SK-N-SH treated with all-trans-retinoic acid at 6 μM for 48 hours (cell line): ENCODE measurements around the gene GPX4.

Source experiments
- BACH2 ChIP-seq: fragments of 250-450 bp; sonication (Bioruptor Pico); IDR thresholded peaks from 2 replicates; pipeline ENCODE4 v1.9.0; 2021; ENCODE audit warnings: mild to moderate bottlenecking, borderline replicate concordance
- CREB5 ChIP-seq: fragments of 250-450 bp; sonication (Bioruptor Pico); IDR thresholded peaks from 2 replicates; pipeline ENCODE4 v1.5.1; 2020; ENCODE audit warnings: low read depth, mild to moderate bottlenecking, moderate library complexity
- RARB ChIP-seq: fragments of 250-450 bp; sonication (Bioruptor Pico); IDR thresholded peaks from 2 replicates; pipeline ENCODE4 v1.8.0; 2021; ENCODE audit warnings: mild to moderate bottlenecking, moderate library complexity
- TCF4 ChIP-seq: fragments of 250-450 bp; sonication (Bioruptor Pico); IDR thresholded peaks from 2 replicates; pipeline ENCODE4 v1.8.0; 2021; ENCODE audit warnings: mild to moderate bottlenecking, moderate library complexity, borderline replicate concordance
- TOX ChIP-seq: fragments of 250-450 bp; sonication (Bioruptor Pico); IDR thresholded peaks from 2 replicates; pipeline ENCODE4 v1.8.0; 2021; ENCODE audit warnings: mild to moderate bottlenecking, moderate library complexity, borderline replicate concordance
- ZFP3 ChIP-seq: fragments of 250-450 bp; sonication (Bioruptor Pico); IDR thresholded peaks from 2 replicates; pipeline ENCODE4 v1.5.0; 2020; ENCODE audit warnings: mild to moderate bottlenecking, moderate library complexity
- ZFP30 ChIP-seq: fragments of 450-650 bp; formaldehyde crosslinking; IDR thresholded peaks from 2 replicates; pipeline ENCODE4 v1.5.0; 2022; ENCODE audit warnings: mild to moderate bottlenecking, moderate library complexity
- ZNF70 ChIP-seq: fragments of 450-650 bp; formaldehyde crosslinking; IDR thresholded peaks from 2 replicates; pipeline ENCODE4 v1.5.0; 2020; ENCODE audit warnings: mild to moderate bottlenecking, moderate library complexity
- ZNF8 ChIP-seq: fragments of 450-650 bp; formaldehyde crosslinking; IDR thresholded peaks from 2 replicates; pipeline ENCODE4 v1.5.0; 2020; ENCODE audit warnings: mild to moderate bottlenecking, moderate library complexity

GRCh38 chr19:1113030-1113985 lies 9.5 kb downstream of the GPX4 start:
- TF ChIP-seq ZFP3 (CRISPR knock-in tag) (no peak), ZNF70 (no peak), BACH2 (CRISPR knock-in tag) (no peak), TOX (no peak), RARB (CRISPR knock-in tag) (no peak), ZNF8 (no peak), TCF4 (CRISPR knock-in tag) (no peak), CREB5 (CRISPR knock-in tag) (no peak), ZFP30 (no peak)
